GM21528 (cell line): ENCODE results near the gene LDB1.

Experiments
- ATAC-seq: cut with Tn5 transposase; IDR thresholded peaks from one replicate; pipeline ENCODE4 v1.9.1; 2021; ENCODE audit warnings: mild to moderate bottlenecking, moderate library complexity; ENCODE audit not compliant: unreplicated experiment, low FRiP score

LDB1 gene

GRCh38 chr10:102065561-102066398 lies 54.4 kb downstream of the LDB1 start:
- ATAC-seq = peak; percentile 34

GRCh38 chr10:102064868-102065560 lies 55.2 kb downstream of the LDB1 start, which contains the start of gene HPS6:
Gene HPS6 (plus strand): TSS chr10:102065349. CDS start chr10:102065475, 126 bp downstream.
- peak; percentile 79 for ATAC-seq

GRCh38 chr10:102064503-102064867 lies 55.7 kb downstream of the LDB1 start:
- no peak for ATAC-seq

GRCh38 chr10:102059987-102060386 lies 60.2 kb downstream of the LDB1 start:
- ATAC-seq = no peak
